Neural cell (in vitro differentiated cells): ENCODE data around the gene ALK. TPM values are rescaled to one million over a fixed set of nuclear protein-coding genes. Genes with fewer than 3 reads are reported as not detected.

ENCODE experiments used
- H2AFZ ChIP-seq: fragments of 200-600, 300-800 bp; sonication (generic), shearing (Covaris generic); 2 replicates; pipeline ENCODE4 v1.6.0; 2014; ENCODE audit warnings: low read depth, mild to moderate bottlenecking, antibody characterized with exemption, low read length, moderate library complexity
- H3F3A ChIP-seq: fragments of 200-600 bp; shearing (Covaris generic); 2 replicates; pipeline ENCODE4 v1.6.1; 2016; ENCODE audit warnings: mild to moderate bottlenecking, moderate library complexity, mixed read lengths, antibody characterized with exemption, low read length; ENCODE audit not compliant: insufficient read depth, poor library complexity, severe bottlenecking
- H3K27ac ChIP-seq: fragments of 200-600, 300-800 bp; sonication (generic), shearing (Covaris generic); 2 replicates; pipeline ENCODE4 v1.5.1; 2014; ENCODE audit warnings: mild to moderate bottlenecking, low read length, moderate library complexity
- H3K27me3 ChIP-seq: fragments of 300-800, 200-600 bp; sonication (generic), shearing (Covaris generic); 2 replicates; pipeline ENCODE4 v1.6.0; 2014; ENCODE audit warnings: mild to moderate bottlenecking, low read depth, low read length, moderate library complexity; ENCODE audit not compliant: insufficient read depth
- H3K36me3 ChIP-seq: fragments of 300-800, 200-600 bp; sonication (generic), shearing (Covaris generic); 2 replicates; pipeline ENCODE4 v1.5.1; 2014; ENCODE audit warnings: mild to moderate bottlenecking, antibody characterized with exemption, low read length, moderate library complexity; ENCODE audit not compliant: insufficient read depth
- H3K4me2 ChIP-seq: fragments of 300-800, 200-600 bp; sonication (generic), shearing (Covaris generic); 2 replicates; pipeline ENCODE4 v1.6.0; 2014; ENCODE audit warnings: mild to moderate bottlenecking, low read length
- H3K4me3 ChIP-seq: fragments of 300-800, 200-600 bp; sonication (generic), shearing (Covaris generic); 2 replicates; pipeline ENCODE4 v1.5.1; 2014; ENCODE audit warnings: mild to moderate bottlenecking, low read length, moderate library complexity
- H3K79me2 ChIP-seq: fragments of 200-600 bp; shearing (Covaris generic); replicated peaks from 2 replicates; pipeline ENCODE4 v1.6.0; 2014; ENCODE audit warnings: mild to moderate bottlenecking, low read length, moderate library complexity; ENCODE audit not compliant: insufficient read depth
- H3K9ac ChIP-seq: fragments of 300-800, 200-600 bp; sonication (generic), shearing (Covaris generic); 2 replicates; pipeline ENCODE4 v1.6.1; 2016; ENCODE audit warnings: mild to moderate bottlenecking, low read length, mixed read lengths
- H3K9me2 ChIP-seq: fragments of 200-600 bp; shearing (Covaris generic); 2 replicates; pipeline ENCODE4 v1.6.1; 2016; ENCODE audit warnings: mild to moderate bottlenecking, low read length, mixed read lengths; ENCODE audit not compliant: insufficient read depth
- H3K9me3 ChIP-seq: fragments of 200-600, 300-800 bp; sonication (generic), shearing (Covaris generic); 2 replicates; pipeline ENCODE4 v1.6.1; 2016; ENCODE audit warnings: mild to moderate bottlenecking, mixed run types, low read length, moderate library complexity, mixed read lengths
- H4K20me1 ChIP-seq: fragments of 200-600 bp; shearing (Covaris generic); 2 replicates; pipeline ENCODE4 v1.6.1; 2016; ENCODE audit warnings: mild to moderate bottlenecking, mixed run types; ENCODE audit not compliant: insufficient read depth
- CTCF ChIP-seq: fragments of 450-650 bp; IDR thresholded peaks from 2 replicates; pipeline ENCODE4 v1.5.1; 2014; ENCODE audit warnings: antibody characterized with exemption, mild to moderate bottlenecking, moderate library complexity; ENCODE audit not compliant: poor library complexity, severe bottlenecking
- EP300 ChIP-seq: fragments of 450-650 bp; conservative IDR thresholded peaks from 2 replicates; pipeline ENCODE4 v1.6.1; 2014; ENCODE audit warnings: antibody characterized with exemption, mild to moderate bottlenecking, moderate library complexity; ENCODE audit not compliant: poor library complexity, severe bottlenecking
- EZH2 ChIP-seq: fragments of 200-600, 300-800 bp; shearing (Covaris generic), sonication (generic); IDR thresholded peaks from 2 replicates; pipeline ENCODE4 v1.6.1; 2014; ENCODE audit warnings: antibody characterized with exemption, low read length, borderline replicate concordance, mild to moderate bottlenecking; ENCODE audit not compliant: insufficient read depth, poor library complexity, severe bottlenecking
- MXI1 ChIP-seq: fragments of 450-650 bp; conservative IDR thresholded peaks from 2 replicates; pipeline ENCODE4 v1.6.1; 2014; ENCODE audit warnings: antibody characterized with exemption, mild to moderate bottlenecking; ENCODE audit not compliant: poor library complexity, severe bottlenecking
- POLR2AphosphoS5 ChIP-seq: IDR thresholded peaks from 2 replicates; pipeline ENCODE4 v1.6.1; 2012
- RAD21 ChIP-seq: fragments of 450-650 bp; conservative IDR thresholded peaks from 2 replicates; pipeline ENCODE4 v1.6.1; 2014; ENCODE audit warnings: antibody characterized with exemption, mild to moderate bottlenecking, moderate library complexity
- SMC3 ChIP-seq: fragments of 450-650 bp; conservative IDR thresholded peaks from 2 replicates; pipeline ENCODE4 v1.6.1; 2014; ENCODE audit warnings: antibody characterized with exemption, mild to moderate bottlenecking, moderate library complexity; ENCODE audit not compliant: poor library complexity
- TAF1 ChIP-seq: IDR thresholded peaks from 2 replicates; pipeline ENCODE4 v1.6.1; 2012; ENCODE audit warnings: low read depth
- polyA plus RNA-seq: library from polyadenylated mRNA; depleted of rRNA; stranded (reverse); fragments of >200 nt; gene quantifications from 2 replicates; pipeline ENCODE4 v1.2.3, GENCODE V29; 2014
- TF ChIP-seq, protein P1 (sequence below): IDR thresholded peaks from 2 replicates; pipeline ENCODE4 v1.6.1; 2012; ENCODE audit warnings: borderline replicate concordance

The ALK gene
- polyA plus RNA-seq, 1 donor from 2014 or later = 7.1 TPM

DNA sequence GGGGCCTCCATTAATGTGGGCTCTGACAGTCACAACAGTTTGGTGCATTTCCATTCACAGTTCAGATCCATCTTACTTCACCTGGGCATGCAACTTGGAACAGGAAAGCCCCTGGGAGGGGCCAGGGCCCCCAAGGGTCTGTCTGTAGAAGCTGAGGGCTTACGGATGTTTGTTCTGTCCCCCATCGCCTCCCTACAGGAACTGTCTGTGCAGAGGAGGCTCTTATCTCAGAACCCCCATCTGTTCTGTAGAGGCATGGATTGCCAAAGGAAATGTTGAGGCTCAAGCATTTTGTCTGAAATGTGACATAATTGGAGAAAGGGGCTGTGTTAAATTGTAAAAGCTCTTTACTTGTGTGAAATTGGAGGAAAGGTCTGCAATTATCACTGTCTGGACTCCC is 471.9 kb downstream of the ALK start:
- Histone ChIP-seq H3K9me3 (no peaks in the 10 kb centered on the region), H3K27me3 (no peaks in the 10 kb centered on the region), H3K9ac (no peak overlapping the region), H3K79me2 (no peaks in the 10 kb centered on the region), H4K20me1 (no peaks in the 10 kb centered on the region), H3K36me3 (no peaks in the 10 kb centered on the region), H3K4me3 (no peak overlapping the region), H3K9me2 (no peaks in the 10 kb centered on the region), H3F3A (no peaks in the 10 kb centered on the region), H3K27ac (no peak overlapping the region), H2AFZ (no peak overlapping the region), H3K4me2 (no peak overlapping the region)
- TF ChIP-seq TAF1 (no peak), EP300 (no peak), CTCF (no peak), EZH2 (no peak), SMC3 (no peak)
- TF ChIP-seq, protein P1, sequence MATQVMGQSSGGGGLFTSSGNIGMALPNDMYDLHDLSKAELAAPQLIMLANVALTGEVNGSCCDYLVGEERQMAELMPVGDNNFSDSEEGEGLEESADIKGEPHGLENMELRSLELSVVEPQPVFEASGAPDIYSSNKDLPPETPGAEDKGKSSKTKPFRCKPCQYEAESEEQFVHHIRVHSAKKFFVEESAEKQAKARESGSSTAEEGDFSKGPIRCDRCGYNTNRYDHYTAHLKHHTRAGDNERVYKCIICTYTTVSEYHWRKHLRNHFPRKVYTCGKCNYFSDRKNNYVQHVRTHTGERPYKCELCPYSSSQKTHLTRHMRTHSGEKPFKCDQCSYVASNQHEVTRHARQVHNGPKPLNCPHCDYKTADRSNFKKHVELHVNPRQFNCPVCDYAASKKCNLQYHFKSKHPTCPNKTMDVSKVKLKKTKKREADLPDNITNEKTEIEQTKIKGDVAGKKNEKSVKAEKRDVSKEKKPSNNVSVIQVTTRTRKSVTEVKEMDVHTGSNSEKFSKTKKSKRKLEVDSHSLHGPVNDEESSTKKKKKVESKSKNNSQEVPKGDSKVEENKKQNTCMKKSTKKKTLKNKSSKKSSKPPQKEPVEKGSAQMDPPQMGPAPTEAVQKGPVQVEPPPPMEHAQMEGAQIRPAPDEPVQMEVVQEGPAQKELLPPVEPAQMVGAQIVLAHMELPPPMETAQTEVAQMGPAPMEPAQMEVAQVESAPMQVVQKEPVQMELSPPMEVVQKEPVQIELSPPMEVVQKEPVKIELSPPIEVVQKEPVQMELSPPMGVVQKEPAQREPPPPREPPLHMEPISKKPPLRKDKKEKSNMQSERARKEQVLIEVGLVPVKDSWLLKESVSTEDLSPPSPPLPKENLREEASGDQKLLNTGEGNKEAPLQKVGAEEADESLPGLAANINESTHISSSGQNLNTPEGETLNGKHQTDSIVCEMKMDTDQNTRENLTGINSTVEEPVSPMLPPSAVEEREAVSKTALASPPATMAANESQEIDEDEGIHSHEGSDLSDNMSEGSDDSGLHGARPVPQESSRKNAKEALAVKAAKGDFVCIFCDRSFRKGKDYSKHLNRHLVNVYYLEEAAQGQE = no peak

DNA sequence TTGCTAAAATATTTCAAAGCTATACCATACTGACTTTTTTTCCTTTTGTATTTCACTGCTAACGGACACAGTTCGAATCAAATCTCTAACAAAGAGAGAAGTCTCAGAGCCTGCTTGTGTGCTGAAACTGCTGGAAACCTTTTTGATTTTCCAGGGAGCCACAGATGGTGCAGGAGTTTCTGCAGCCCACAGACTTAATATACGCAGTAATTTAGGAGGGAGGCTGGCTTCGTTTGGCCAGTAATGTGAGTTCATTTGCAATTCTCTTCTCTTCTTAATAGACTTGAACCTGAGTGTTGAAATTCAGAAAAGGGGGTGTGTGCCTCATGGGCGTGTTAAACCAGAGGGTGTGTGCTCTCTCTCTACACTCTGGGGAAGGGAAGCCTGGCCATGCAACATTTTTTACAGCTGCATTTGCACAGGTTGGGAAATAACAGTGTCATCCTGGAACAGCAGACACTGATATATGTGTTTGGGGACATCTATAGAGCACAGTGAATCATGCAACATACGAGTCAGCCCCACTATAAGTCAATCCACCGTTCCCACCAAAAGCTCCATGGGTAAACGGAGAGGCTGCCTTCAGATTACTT is 473.2 kb downstream of the ALK start:
- H3K4me2 ChIP-seq = no peak overlapping the region

More for the DNA sequence above, 473.2 kb downstream of the ALK start:
- Histone ChIP-seq H3K9me3 (no peaks in the 10 kb centered on the region), H3K27ac (no peak overlapping the region), H3K27me3 (no peaks in the 10 kb centered on the region), H3K9me2 (no peaks in the 10 kb centered on the region), H3K36me3 (no peaks in the 10 kb centered on the region), H3K9ac (no peak overlapping the region), H4K20me1 (no peaks in the 10 kb centered on the region), H3F3A (no peaks in the 10 kb centered on the region), H3K79me2 (no peaks in the 10 kb centered on the region), H3K4me3 (no peak overlapping the region), H2AFZ (no peak overlapping the region)
- TF ChIP-seq CTCF (no peak), EP300 (no peak), RAD21 (no peak), TAF1 (no peak), EZH2 (no peak), SMC3 (no peak), POLR2AphosphoS5 (no peak), MXI1 (no peak)
- TF ChIP-seq, protein P1 = no peak
